GM18511 (cell line): Measurements from ENCODE around the gene PER3.

Experiments
- ATAC-seq: cut with Tn5 transposase; IDR thresholded peaks from one replicate; pipeline ENCODE4 v1.9.1; 2021; ENCODE audit warnings: mild to moderate bottlenecking, moderate library complexity; ENCODE audit not compliant: unreplicated experiment

Gene PER3

GRCh38 chr1:7783826-7784491, at the start of gene PER3:
Gene PER3 (plus strand): TSS chr1:7784291. CDS start chr1:7784878, 587 bp downstream.
- peak; percentile 91 for ATAC-seq

- ATAC-seq, result no peak
Measured at GRCh38 chr1:7738044-7738443, 46.0 kb upstream of the PER3 start.

GRCh38 chr1:7743346-7743745, 40.7 kb upstream of the PER3 start:
- no peak for ATAC-seq

- no peak for ATAC-seq
Measured at GRCh38 chr1:7744882-7745281, 39.2 kb upstream of the PER3 start.

- no peak for ATAC-seq
Measured at GRCh38 chr1:7745783-7746182, 38.3 kb upstream of the PER3 start.

- ATAC-seq, result no peak
Measured at GRCh38 chr1:7747605-7748004, 36.5 kb upstream of the PER3 start.

GRCh38 chr1:7749126-7749525, 35.0 kb upstream of the PER3 start:
- ATAC-seq, result no peak

- ATAC-seq, result no peak
Measured at GRCh38 chr1:7751174-7751573, 32.9 kb upstream of the PER3 start.

GRCh38 chr1:7752512-7753417, 31.3 kb upstream of the PER3 start:
- no peak for ATAC-seq

- no peak for ATAC-seq
Measured at GRCh38 chr1:7753641-7754040, 30.4 kb upstream of the PER3 start.

GRCh38 chr1:7754234-7754633, 29.9 kb upstream of the PER3 start:
- ATAC-seq, result no peak

- no peak for ATAC-seq
Measured at GRCh38 chr1:7755448-7755847, 28.6 kb upstream of the PER3 start.

- ATAC-seq, result no peak
Measured at GRCh38 chr1:7760245-7760644, 23.8 kb upstream of the PER3 start.

- ATAC-seq, result no peak
Measured at GRCh38 chr1:7761103-7761502, 23.0 kb upstream of the PER3 start.

GRCh38 chr1:7767176-7767575, 16.9 kb upstream of the PER3 start:
- ATAC-seq, result no peak

GRCh38 chr1:7768583-7768982, 15.5 kb upstream of the PER3 start:
- ATAC-seq, result no peak

GRCh38 chr1:7769673-7770412, 14.2 kb upstream of the PER3 start:
- ATAC-seq, result no peak

- no peak for ATAC-seq
Measured at GRCh38 chr1:7770669-7770996, 13.5 kb upstream of the PER3 start.

GRCh38 chr1:7770997-7771822, 12.9 kb upstream of the PER3 start, which contains the start of gene VAMP3:
Gene VAMP3 (plus strand): TSS chr1:7771296. CDS start chr1:7771384, 88 bp downstream.
- peak; percentile 72 for ATAC-seq

- no peak for ATAC-seq
Measured at GRCh38 chr1:7771823-7772299, 12.2 kb upstream of the PER3 start.

- ATAC-seq, result no peak
Measured at GRCh38 chr1:7777591-7777990, 6.5 kb upstream of the PER3 start.
